HepG2 (cell line): ENCODE data around the gene KCTD6. TPM values are rescaled to one million over a fixed set of nuclear protein-coding genes. Genes with fewer than 3 reads are reported as not detected.
A peak's percentile ranks its signal among the peaks of the same experiment; 100 is the strongest.

Experiments
- ATAC-seq: fragments of 200-7000 bp; cut with Tn5 transposase; 3 replicates; pipeline ENCODE4 v1.9.1; 2020; ENCODE audit warnings: mild to moderate bottlenecking, moderate library complexity
- BruUV-seq: library from RNA; stranded (reverse); fragments of 400-500 nt; replicated peaks from 2 replicates; lab custom pipeline; 2021; lab: Mats Ljungman, UMichigan
- CTCF ChIA-PET: fragments of 300-600 bp; formaldehyde crosslinking; extraction: SDS; loops from one replicate; lab custom pipeline; 2021; ENCODE audit warnings: low total read pairs, inconsistent platforms, low intra/inter-chr PET ratio; lab: Yijun Ruan, JAX
- POLR2A ChIA-PET: fragments of 350-600 bp; sonication (Branson Sonifier 250); formaldehyde crosslinking; loops from one replicate; lab custom pipeline; 2020; ENCODE audit warnings: antibody characterized with exemption, inconsistent platforms; lab: Yijun Ruan, JAX
- DNase-seq: peaks from one replicate; pipeline ENCODE4 v3.0.0-alpha.2; 2015; ENCODE audit warnings: low spot score
- FAIRE-seq: peaks from 3 replicates; lab custom pipeline; 2011; peaks lifted over from hg19 to GRCh38; lab: Jason Lieb, UNC
- H2AFZ ChIP-seq: one replicate; pipeline ENCODE4 v1.6.1; 2011; ENCODE audit warnings: low read length, inconsistent platforms
- H3K27ac ChIP-seq: fragments of 300-600 bp; 3 replicates; pipeline ENCODE4 v1.8.0; 2011; ENCODE audit warnings: mixed run types, mild to moderate bottlenecking, mixed read lengths, low read length, inconsistent platforms; ENCODE audit not compliant: insufficient read depth; ENCODE audit errors: extremely low read length
- H3K27me3 ChIP-seq, 2 experiments: fragments of 200-600 bp in 1 of 2; 2 replicates in 1 of 2; 3 replicates in 1 of 2; pipeline versions ENCODE4 v1.6.0 to v1.8.0; 2011; ENCODE audit warnings: low read length in 2 of 2, mild to moderate bottlenecking in 2 of 2, moderate library complexity in 2 of 2, inconsistent platforms in 1 of 2; ENCODE audit not compliant: insufficient read depth in 2 of 2, control insufficient read depth in 1 of 2
- H3K36me3 ChIP-seq, 2 experiments: fragments of 200-600 bp in 1 of 2; replicated peaks in 1 of 2; 2 replicates in 1 of 2; 3 replicates in 1 of 2; pipeline versions ENCODE4 v1.5.1 to v1.8.0; 2011; ENCODE audit warnings: low read length in 2 of 2, inconsistent platforms in 1 of 2; ENCODE audit not compliant: insufficient read depth in 2 of 2, control insufficient read depth in 1 of 2
- H3K4me1 ChIP-seq: 2 replicates; pipeline ENCODE4 v1.5.1; 2012; ENCODE audit warnings: low read length, inconsistent platforms; ENCODE audit not compliant: insufficient read depth
- H3K4me2 ChIP-seq: 2 replicates; pipeline ENCODE4 v1.6.0; 2011; ENCODE audit warnings: low read depth, low read length, inconsistent platforms
- H3K4me3 ChIP-seq, 3 experiments: fragments of 200-600 bp in 1 of 3; sonication (generic), shearing (Covaris generic) in 1 of 3; replicated peaks in 1 of 3; 2 replicates each; pipeline ENCODE4 v1.5.1; 2011 to 2016; ENCODE audit warnings: low read length in 3 of 3, inconsistent platforms in 2 of 3, low read depth in 2 of 3, mild to moderate bottlenecking in 2 of 3, control low read depth in 1 of 3, mixed read lengths in 1 of 3; ENCODE audit not compliant: insufficient read depth in 1 of 3
- H3K79me2 ChIP-seq: one replicate; pipeline ENCODE4 v1.6.1; 2011; ENCODE audit warnings: low read length, inconsistent platforms; ENCODE audit not compliant: insufficient read depth
- H3K9ac ChIP-seq: 2 replicates; pipeline ENCODE4 v1.6.0; 2011; ENCODE audit warnings: mild to moderate bottlenecking, low read depth, low read length, inconsistent platforms; ENCODE audit not compliant: insufficient read depth
- H3K9me3 ChIP-seq: 2 replicates; pipeline ENCODE4 v1.5.1; 2012; ENCODE audit warnings: mild to moderate bottlenecking, low read length
- H4K20me1 ChIP-seq: 2 replicates; pipeline ENCODE4 v1.6.0; 2011; ENCODE audit warnings: inconsistent platforms, mild to moderate bottlenecking, low read length, moderate library complexity; ENCODE audit not compliant: insufficient read depth
- ETV5 ChIP-seq: IDR thresholded peaks from 2 replicates; pipeline ENCODE4 v1.6.1; 2018; ENCODE audit warnings: missing biosample characterization, missing genetic modification reagents, inconsistent platforms, borderline replicate concordance
- GATAD1 ChIP-seq: IDR thresholded peaks from 2 replicates; pipeline ENCODE4 v1.6.1; 2016; ENCODE audit warnings: missing genetic modification reagents, missing compliant biosample characterization
- HNRNPLL ChIP-seq: fragments of 200-400 bp; formaldehyde crosslinking; IDR thresholded peaks from 2 replicates; pipeline ENCODE4 v1.6.1; 2017; ENCODE audit warnings: mild to moderate bottlenecking, low read depth, low read length; ENCODE audit not compliant: poor library complexity, severe bottlenecking
- ISX ChIP-seq: sonication (generic); formaldehyde crosslinking; conservative IDR thresholded peaks from 2 replicates; pipeline ENCODE4 v1.5.0; 2020; ENCODE audit warnings: missing genetic modification reagents
- NR2F2 ChIP-seq: IDR thresholded peaks from 2 replicates; pipeline ENCODE4 v1.6.1; 2012; ENCODE audit warnings: low read depth, inconsistent platforms, borderline replicate concordance
- PHF20 ChIP-seq: sonication (generic); formaldehyde crosslinking; IDR thresholded peaks from 2 replicates; pipeline ENCODE4 v1.5.0; 2020; ENCODE audit warnings: mild to moderate bottlenecking, missing genetic modification reagents
- THAP11 ChIP-seq: IDR thresholded peaks from 2 replicates; pipeline ENCODE4 v1.6.1; 2016; ENCODE audit warnings: missing biosample characterization, missing genetic modification reagents
- THAP9 ChIP-seq: sonication (generic); formaldehyde crosslinking; IDR thresholded peaks from 2 replicates; pipeline ENCODE4; 2020; ENCODE audit warnings: missing genetic modification reagents, mild to moderate bottlenecking, borderline replicate concordance
- ZBTB38 ChIP-seq: sonication (generic); formaldehyde crosslinking; IDR thresholded peaks from 2 replicates; pipeline ENCODE4 v1.5.1; 2020; ENCODE audit warnings: mild to moderate bottlenecking, missing genetic modification reagents
- ZNF441 ChIP-seq: sonication (generic); formaldehyde crosslinking; IDR thresholded peaks from 2 replicates; pipeline ENCODE4 v1.7.0; 2021; ENCODE audit warnings: missing genetic modification reagents, borderline replicate concordance
- ZNF547 ChIP-seq: sonication (generic); formaldehyde crosslinking; IDR thresholded peaks from 2 replicates; pipeline ENCODE4 v1.5.1; 2020; ENCODE audit warnings: mild to moderate bottlenecking, missing genetic modification reagents
- ZNF605 ChIP-seq: sonication (generic); formaldehyde crosslinking; IDR thresholded peaks from 2 replicates; pipeline ENCODE4 v1.8.0; 2022; ENCODE audit warnings: mild to moderate bottlenecking, missing genetic modification reagents
- ZNF816 ChIP-seq: sonication (generic); formaldehyde crosslinking; IDR thresholded peaks from 2 replicates; pipeline ENCODE4 v1.8.0; 2022; ENCODE audit warnings: missing genetic modification reagents, mild to moderate bottlenecking, borderline replicate concordance
- WGBS: methylation state at CpG from one replicate; pipeline ENCODE4 v1.1.6; 2017; ENCODE audit warnings: low lambda C conversion rate; 5-methylcytosine and 5-hydroxymethylcytosine counted together
- in situ Hi-C: cut with HindIII; loops from 2 replicates; pipeline ENCODE4 v1.10.0; 2017; ENCODE audit warnings: low pct_unique_long_range_greater_than_20kb; ENCODE audit not compliant: extremely low pct_ligation_motif_present
- intact Hi-C: fragments of 100-400 bp; cut with micrococcal nuclease; formaldehyde crosslinking; loops from one replicate; pipeline ENCODE4 v1.10.0; 2022; ENCODE audit not compliant: unreplicated experiment
- polyA plus RNA-seq, 8 experiments: library from polyadenylated mRNA; depleted of rRNA in 3 of 8; stranded (reverse) in 7 of 8; unstranded in 1 of 8; fragments of >200 nt; fragmentation: Illumina TruSeq in 4 of 8; extraction: Trizol in 4 of 8; gene quantifications; 2 replicates each; pipeline versions ENCODE4 v1.2.1 to v1.2.3, GENCODE V29; 2011 to 2016; ENCODE audit warnings: low read depth in 4 of 8, missing spikeins in 1 of 8, mixed read lengths in 1 of 8; ENCODE audit not compliant: insufficient read depth in 1 of 8
- total RNA-seq, 5 experiments: library from RNA; depleted of rRNA; stranded (reverse); fragments of >200 nt; fragmentation: Illumina TruSeq; extraction: Trizol; gene quantifications; 2 replicates each; pipeline ENCODE4 v1.2.3, GENCODE V29; 2016; ENCODE audit warnings: low read depth in 1 of 5
- TF ChIP-seq, protein P1 (sequence below): sonication (generic); formaldehyde crosslinking; IDR thresholded peaks from 2 replicates; pipeline ENCODE4 v1.5.1; 2020; ENCODE audit warnings: mild to moderate bottlenecking, missing genetic modification reagents, moderate library complexity
- TF ChIP-seq, protein P2 (sequence below): sonication (generic); formaldehyde crosslinking; IDR thresholded peaks from 2 replicates; pipeline ENCODE4 v1.5.1; 2020; ENCODE audit warnings: missing genetic modification reagents, mild to moderate bottlenecking, borderline replicate concordance

The KCTD6 gene
- total and polyA plus RNA-seq, 2 of the 13 experiments (the other 11 are each of a cell fraction or from before 2014, with no cell fraction given): 13.4 to 14.2 TPM

- Histone ChIP-seq H3K36me3 (no peaks in the 10 kb centered on the region), H4K20me1 (peaks cover 3% of the 10 kb centered on the region; the same call in 1 of the 2 replicates), H3K79me2 (peaks cover 37% of the 10 kb centered on the region), H3K4me1 (peaks cover 84% of the 10 kb centered on the region), H2AFZ (peak overlapping the region; percentile 17), H3K9ac (peak overlapping the region; percentile 49; the same call in 1 of the 2 replicates), H3K27me3 (no peaks in the 10 kb centered on the region; a peak in 3 of 5 replicates), H3K9me3 (no peaks in the 10 kb centered on the region), H3K27ac (peak overlapping the region; percentile 18), H3K4me3 (peak overlapping the region; percentile 33 to 68 (median 61); a peak in 5 of 6 replicates), H3K4me2 (peak overlapping the region; percentile 96)
- ATAC-seq (peak; percentile 24), DNase-seq (no peak), FAIRE-seq (no peak)
- BruUV-seq: no TSS peak
- WGBS: 27% methylated on average over 9 of the region's 19 CpGs
- ChIA-PET CTCF (interaction anchor here (1.0 to 1.7 kb wide), 3 partner anchors 28 to 42 kb away, joined by 3 to 8 read pairs (median 4); no protein-coding TSS in a partner anchor), POLR2A (interaction anchor here (0.9 to 3.7 kb wide), 9 partner anchors 17 to 184 kb away, joined by 3 to 28 read pairs (median 6); partner anchors contain the start of genes ACOX2 and HTD2)
- in situ Hi-C loops: no loop called here
- intact Hi-C loops: loop anchor here (1.0 to 5.0 kb wide), 3 partner anchors 28 to 59 kb away; partner anchors contain the start of genes ACOX2 and PDHB
- TF ChIP-seq NR2F2 (no peak), ZNF816 (CRISPR knock-in tag) (0 out of 2 replicates have a peak, but pooled peaks have one; percentile 64), ZNF547 (0 out of 2 replicates have a peak, but pooled peaks have one; percentile 24), PHF20 (CRISPR knock-in tag) (0 out of 2 replicates have a peak, but pooled peaks have one; percentile 1), ETV5 (CRISPR knock-in tag) (peak; percentile 67; the same call in 1 of the 2 replicates), HNRNPLL (peak; percentile 10), ZBTB38 (CRISPR knock-in tag) (peak; percentile 65), ZNF441 (CRISPR knock-in tag) (0 out of 2 replicates have a peak, but pooled peaks have one; percentile 66), GATAD1 (CRISPR knock-in tag) (0 out of 2 replicates have a peak, but pooled peaks have one; percentile 13), ISX (CRISPR knock-in tag) (no peak), THAP11 (CRISPR knock-in tag) (0 out of 2 replicates have a peak, but pooled peaks have one; percentile 11), THAP9 (CRISPR knock-in tag) (peak; percentile 58; the same call in 1 of the 2 replicates), ZNF605 (CRISPR knock-in tag) (0 out of 2 replicates have a peak, but pooled peaks have one; percentile 12)
- TF ChIP-seq, protein P1, sequence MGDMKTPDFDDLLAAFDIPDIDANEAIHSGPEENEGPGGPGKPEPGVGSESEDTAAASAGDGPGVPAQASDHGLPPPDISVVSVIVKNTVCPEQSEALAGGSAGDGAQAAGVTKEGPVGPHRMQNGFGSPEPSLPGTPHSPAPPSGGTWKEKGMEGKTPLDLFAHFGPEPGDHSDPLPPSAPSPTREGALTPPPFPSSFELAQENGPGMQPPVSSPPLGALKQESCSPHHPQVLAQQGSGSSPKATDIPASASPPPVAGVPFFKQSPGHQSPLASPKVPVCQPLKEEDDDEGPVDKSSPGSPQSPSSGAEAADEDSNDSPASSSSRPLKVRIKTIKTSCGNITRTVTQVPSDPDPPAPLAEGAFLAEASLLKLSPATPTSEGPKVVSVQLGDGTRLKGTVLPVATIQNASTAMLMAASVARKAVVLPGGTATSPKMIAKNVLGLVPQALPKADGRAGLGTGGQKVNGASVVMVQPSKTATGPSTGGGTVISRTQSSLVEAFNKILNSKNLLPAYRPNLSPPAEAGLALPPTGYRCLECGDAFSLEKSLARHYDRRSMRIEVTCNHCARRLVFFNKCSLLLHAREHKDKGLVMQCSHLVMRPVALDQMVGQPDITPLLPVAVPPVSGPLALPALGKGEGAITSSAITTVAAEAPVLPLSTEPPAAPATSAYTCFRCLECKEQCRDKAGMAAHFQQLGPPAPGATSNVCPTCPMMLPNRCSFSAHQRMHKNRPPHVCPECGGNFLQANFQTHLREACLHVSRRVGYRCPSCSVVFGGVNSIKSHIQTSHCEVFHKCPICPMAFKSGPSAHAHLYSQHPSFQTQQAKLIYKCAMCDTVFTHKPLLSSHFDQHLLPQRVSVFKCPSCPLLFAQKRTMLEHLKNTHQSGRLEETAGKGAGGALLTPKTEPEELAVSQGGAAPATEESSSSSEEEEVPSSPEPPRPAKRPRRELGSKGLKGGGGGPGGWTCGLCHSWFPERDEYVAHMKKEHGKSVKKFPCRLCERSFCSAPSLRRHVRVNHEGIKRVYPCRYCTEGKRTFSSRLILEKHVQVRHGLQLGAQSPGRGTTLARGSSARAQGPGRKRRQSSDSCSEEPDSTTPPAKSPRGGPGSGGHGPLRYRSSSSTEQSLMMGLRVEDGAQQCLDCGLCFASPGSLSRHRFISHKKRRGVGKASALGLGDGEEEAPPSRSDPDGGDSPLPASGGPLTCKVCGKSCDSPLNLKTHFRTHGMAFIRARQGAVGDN: peak; percentile 70
- TF ChIP-seq, protein P2, sequence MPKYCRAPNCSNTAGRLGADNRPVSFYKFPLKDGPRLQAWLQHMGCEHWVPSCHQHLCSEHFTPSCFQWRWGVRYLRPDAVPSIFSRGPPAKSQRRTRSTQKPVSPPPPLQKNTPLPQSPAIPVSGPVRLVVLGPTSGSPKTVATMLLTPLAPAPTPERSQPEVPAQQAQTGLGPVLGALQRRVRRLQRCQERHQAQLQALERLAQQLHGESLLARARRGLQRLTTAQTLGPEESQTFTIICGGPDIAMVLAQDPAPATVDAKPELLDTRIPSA: 0 out of 2 replicates have a peak, but pooled peaks have one; percentile 62
Observed at GRCh38 chr3:58490860-58491501, 915 bp upstream of the KCTD6 start.
